Hepatocyte (in vitro differentiated cells): ENCODE data around the gene PRKAB1. TPM values are rescaled to one million over a fixed set of nuclear protein-coding genes. Genes with fewer than 3 reads are reported as not detected.
A peak's percentile ranks its signal among the peaks of the same experiment; 100 is the strongest.

ENCODE experiments used
- DNase-seq: peaks from one replicate; pipeline ENCODE4 v3.0.0-alpha.2; 2016; ENCODE audit warnings: low spot score
- H2AFZ ChIP-seq: fragments of 200-600 bp; sonication (generic); 2 replicates; pipeline ENCODE4 v1.6.0; 2016; ENCODE audit warnings: antibody characterized with exemption, mild to moderate bottlenecking
- H3K27ac ChIP-seq: fragments of 200-600 bp; sonication (generic); 2 replicates; pipeline ENCODE4 v1.5.1; 2016; ENCODE audit warnings: mild to moderate bottlenecking
- H3K27me3 ChIP-seq: fragments of 200-600 bp; sonication (generic); 2 replicates; pipeline ENCODE4 v1.6.1; 2016
- H3K36me3 ChIP-seq: fragments of 200-600 bp; sonication (generic); replicated peaks from 2 replicates; pipeline ENCODE4 v1.5.1; 2016; ENCODE audit warnings: low read depth; ENCODE audit not compliant: insufficient read depth
- H3K4me1 ChIP-seq: fragments of 200-600 bp; sonication (generic); 2 replicates; pipeline ENCODE4 v1.5.1; 2016; ENCODE audit warnings: mild to moderate bottlenecking, moderate library complexity; ENCODE audit not compliant: insufficient read depth
- H3K4me2 ChIP-seq: fragments of 200-600 bp; sonication (generic); 2 replicates; pipeline ENCODE4 v1.6.0; 2016
- H3K4me3 ChIP-seq: fragments of 200-600 bp; sonication (generic); 2 replicates; pipeline ENCODE4 v1.5.1; 2016; ENCODE audit warnings: mild to moderate bottlenecking
- H3K79me2 ChIP-seq: fragments of 200-600 bp; sonication (generic); 2 replicates; pipeline ENCODE4 v1.6.0; 2017; ENCODE audit warnings: mild to moderate bottlenecking
- H3K9me2 ChIP-seq: fragments of 200-600 bp; sonication (generic); replicated peaks from 2 replicates; pipeline ENCODE4 v1.6.0; 2017; ENCODE audit warnings: mild to moderate bottlenecking; ENCODE audit not compliant: insufficient read depth
- H3K9me3 ChIP-seq: fragments of 200-600 bp; sonication (generic); 2 replicates; pipeline ENCODE4 v1.5.1; 2016; ENCODE audit warnings: low read depth, mild to moderate bottlenecking
- H4K20me1 ChIP-seq: fragments of 200-600 bp; sonication (generic); 2 replicates; pipeline ENCODE4 v1.6.0; 2016; ENCODE audit warnings: mild to moderate bottlenecking; ENCODE audit not compliant: insufficient read depth, poor library complexity, severe bottlenecking
- CTCF ChIP-seq: fragments of 200-600 bp; sonication (generic); IDR thresholded peaks from 2 replicates; pipeline ENCODE4 v1.5.1; 2016; ENCODE audit warnings: antibody characterized with exemption, mild to moderate bottlenecking; ENCODE audit not compliant: poor library complexity
- EZH2 ChIP-seq: fragments of 200-600 bp; sonication (generic); IDR thresholded peaks from 2 replicates; pipeline ENCODE4 v1.6.1; 2016; ENCODE audit warnings: antibody characterized with exemption, mild to moderate bottlenecking, borderline replicate concordance
- EZH2phosphoT487 ChIP-seq: fragments of 200-600 bp; sonication (generic); IDR thresholded peaks from one replicate; pipeline ENCODE4 v1.6.1; 2018; ENCODE audit warnings: antibody characterized with exemption, mild to moderate bottlenecking, low read depth, moderate library complexity; ENCODE audit not compliant: unreplicated experiment, severe bottlenecking
- WGBS: methylation state at CpG from one replicate; pipeline ENCODE4 v1.1.6; 2016; ENCODE audit warnings: low lambda C conversion rate; ENCODE audit errors: missing lambda C conversion rate; 5-methylcytosine and 5-hydroxymethylcytosine counted together
- polyA plus RNA-seq: library from polyadenylated mRNA; unstranded; fragments of >200 nt; fragmentation: Nextera tagmentation; extraction: Ambion mirVana; gene quantifications from 2 replicates; pipeline ENCODE4 v1.2.1, GENCODE V29; 2016
- total RNA-seq: library from RNA; depleted of rRNA; stranded (reverse); fragments of >200 nt; gene quantifications from 2 replicates; pipeline ENCODE4 v1.2.3, GENCODE V29; 2014

The PRKAB1 gene
- total and polyA plus RNA-seq, 2 experiments from 2014 or later, result 32.3 to 37.7 TPM

DNA sequence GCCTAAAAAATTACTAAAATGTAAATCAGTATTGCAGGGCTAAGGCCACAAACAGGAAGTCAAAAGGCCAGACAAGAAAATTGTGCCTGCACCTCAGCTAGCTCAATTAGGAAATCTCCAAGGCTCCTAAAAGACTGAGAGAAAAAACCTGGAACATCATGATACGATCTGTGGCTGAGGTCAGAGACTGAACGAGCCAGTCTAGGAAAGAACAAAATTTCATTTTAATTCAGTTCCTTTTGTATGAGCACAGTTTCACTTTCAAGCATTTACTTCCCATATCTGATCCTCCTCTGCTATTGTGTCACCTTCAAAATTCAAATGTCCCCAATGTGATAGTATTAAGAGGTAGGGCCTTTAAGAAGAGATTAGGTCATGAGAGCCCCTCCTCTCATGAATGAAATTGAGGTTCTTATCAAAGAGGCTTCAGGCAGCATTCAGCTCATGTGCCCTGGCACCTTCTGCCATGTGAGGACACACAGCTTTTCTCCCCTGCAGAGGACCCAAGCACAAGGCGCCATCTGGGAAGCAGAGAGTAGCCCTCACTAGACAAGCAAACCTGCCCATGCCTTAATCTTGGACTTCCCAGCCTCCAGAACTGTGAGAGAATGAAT, 14.8 kb downstream of the PRKAB1 start:
- no peaks in the 10 kb centered on the region for H3K27me3 ChIP-seq
- H3K4me3 ChIP-seq, result no peak overlapping the region
- peaks cover 40% of the 10 kb centered on the region for H3K4me1 ChIP-seq
- H3K9me3 ChIP-seq, result no peaks in the 10 kb centered on the region
- H3K36me3 ChIP-seq, result no peaks in the 10 kb centered on the region
- no peak overlapping the region for H3K4me2 ChIP-seq
- WGBS, result 79% methylated on average over 3 of the region's 3 CpGs
- H3K9me2 ChIP-seq, result no peaks in the 10 kb centered on the region
- no peak overlapping the region for H2AFZ ChIP-seq
- TF ChIP-seq EZH2phosphoT487 (no peak), CTCF (no peak), EZH2 (no peak)
- no peaks in the 10 kb centered on the region for H4K20me1 ChIP-seq
- H3K27ac ChIP-seq, result peak overlapping the region; percentile 90
- no peaks in the 10 kb centered on the region for H3K79me2 ChIP-seq
- no peak for DNase-seq

DNA sequence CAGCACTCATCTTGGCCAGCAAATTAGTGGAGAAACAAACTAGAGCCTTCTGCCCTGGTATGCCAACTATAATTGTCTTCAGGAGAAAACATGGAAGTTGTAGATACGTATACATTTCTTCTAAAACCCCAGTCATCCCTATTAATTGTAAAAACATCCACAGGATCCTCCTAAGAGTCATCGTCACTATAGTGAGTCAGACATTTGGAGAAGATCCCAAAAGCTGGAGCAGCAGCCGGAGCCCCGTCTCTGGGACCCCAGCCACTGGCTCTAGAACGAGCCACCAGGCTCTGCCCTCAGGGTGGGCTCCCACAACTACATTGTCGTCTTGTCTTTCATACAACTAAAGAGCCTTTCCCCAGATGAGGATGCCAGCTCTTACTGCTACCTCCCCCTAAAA, 15.5 kb downstream of the PRKAB1 start:
- DNase-seq, result no peak
- H3K36me3 ChIP-seq, result no peaks in the 10 kb centered on the region
- whole genome bisulfite sequencing, result 86% methylated on average over 6 of the region's 6 CpGs
- no peaks in the 10 kb centered on the region for H3K27me3 ChIP-seq
- H4K20me1 ChIP-seq, result no peaks in the 10 kb centered on the region
- no peaks in the 10 kb centered on the region for H3K9me3 ChIP-seq
- no peak overlapping the region for H3K4me3 ChIP-seq
- peak overlapping the region; percentile 90 for H3K27ac ChIP-seq
- no peak overlapping the region for H2AFZ ChIP-seq
- H3K4me1 ChIP-seq, result peaks cover 40% of the 10 kb centered on the region
- no peaks in the 10 kb centered on the region for H3K79me2 ChIP-seq
- no peak for TF ChIP-seq EZH2
- no peak for TF ChIP-seq EZH2phosphoT487
- TF ChIP-seq CTCF, result no peak
- peak overlapping the region; percentile 9 for H3K4me2 ChIP-seq
- H3K9me2 ChIP-seq, result no peaks in the 10 kb centered on the region

- WGBS, result 71% methylated on average over 3 of the region's 3 CpGs
- TF ChIP-seq CTCF (no peak), EZH2 (no peak), EZH2phosphoT487 (no peak)
- DNase-seq, result peak; percentile 57
- Histone ChIP-seq H3K27me3 (no peaks in the 10 kb centered on the region), H3K79me2 (no peaks in the 10 kb centered on the region), H3K4me2 (peak overlapping the region; percentile 9), H3K4me3 (no peak overlapping the region), H3K9me2 (no peaks in the 10 kb centered on the region), H2AFZ (no peak overlapping the region), H3K36me3 (no peaks in the 10 kb centered on the region), H3K27ac (peak overlapping the region; percentile 90), H3K9me3 (no peaks in the 10 kb centered on the region), H3K4me1 (peaks cover 40% of the 10 kb centered on the region), H4K20me1 (no peaks in the 10 kb centered on the region)
Measured at GRCh38 chr12:119683816-119684215, 15.9 kb downstream of the PRKAB1 start.
